PC-3 (cell line): ENCODE measurements around the gene FAM174B. TPM values are rescaled to one million over a fixed set of nuclear protein-coding genes. Genes with fewer than 3 reads are reported as not detected.

Experiments
- ATAC-seq: fragments of 200-7000 bp; cut with Tn5 transposase; 2 replicates; pipeline ENCODE4 v1.9.1; 2020; ENCODE audit warnings: mild to moderate bottlenecking, moderate library complexity
- BruUV-seq: library from RNA; stranded (reverse); fragments of 400-500 nt; replicated peaks from 2 replicates; lab custom pipeline; 2021; lab: Mats Ljungman, UMichigan
- CTCF ChIA-PET: fragments of 300-600 bp; sonication (Branson Sonifier 250); formaldehyde crosslinking; loops from one replicate; lab custom pipeline; 2022; ENCODE audit warnings: antibody characterized with exemption; lab: Charles Lee
- POLR2A ChIA-PET: fragments of 300-600 bp; sonication (Branson Sonifier 250); formaldehyde crosslinking; loops from one replicate; lab custom pipeline; 2022; ENCODE audit warnings: antibody characterized with exemption; ENCODE audit not compliant: unreplicated experiment; lab: Charles Lee
- DNase-seq: peaks from one replicate; pipeline ENCODE4 v3.0.0-alpha.2; 2015
- H2AFZ ChIP-seq: fragments of 300-600 bp; sonication (generic); 2 replicates; pipeline ENCODE4 v1.6.0; 2016; ENCODE audit warnings: antibody characterized with exemption, low read length
- H3F3A ChIP-seq: fragments of 300-600 bp; sonication (generic); one replicate; pipeline ENCODE4 v1.6.0; 2017; ENCODE audit warnings: antibody characterized with exemption, low read length, control low read depth, mild to moderate bottlenecking; ENCODE audit not compliant: unreplicated experiment
- H3K27ac ChIP-seq: fragments of 300-600 bp; sonication (generic); 2 replicates; pipeline ENCODE4 v1.5.1; 2016; ENCODE audit warnings: mild to moderate bottlenecking, low read length
- H3K27me3 ChIP-seq: fragments of 300-600 bp; sonication (generic); 2 replicates; pipeline ENCODE4 v1.6.1; 2016; ENCODE audit warnings: low read length, mixed read lengths
- H3K36me3 ChIP-seq: fragments of 300-600 bp; sonication (generic); 2 replicates; pipeline ENCODE4 v1.6.1; 2016; ENCODE audit warnings: low read depth, mixed run types, low read length, mixed read lengths
- H3K4me1 ChIP-seq: fragments of 300-600 bp; sonication (generic); 2 replicates; pipeline ENCODE4 v1.5.1; 2016; ENCODE audit warnings: low read length; ENCODE audit not compliant: insufficient read depth
- H3K4me2 ChIP-seq: fragments of 300-600 bp; sonication (generic); 2 replicates; pipeline ENCODE4 v1.6.0; 2016; ENCODE audit warnings: low read length
- H3K4me3 ChIP-seq: fragments of 300-600 bp; sonication (generic); 2 replicates; pipeline ENCODE4 v1.5.1; 2016; ENCODE audit warnings: mild to moderate bottlenecking, low read length, mixed read lengths
- H3K79me2 ChIP-seq: fragments of 300-600 bp; sonication (generic); 2 replicates; pipeline ENCODE4 v1.6.1; 2017; ENCODE audit warnings: low read length, mixed read lengths
- H3K9ac ChIP-seq: fragments of 300-600 bp; sonication (generic); 2 replicates; pipeline ENCODE4 v1.6.0; 2016; ENCODE audit warnings: mild to moderate bottlenecking, low read length
- H3K9me2 ChIP-seq: fragments of 300-600 bp; sonication (generic); replicated peaks from 2 replicates; pipeline ENCODE4 v1.6.1; 2016; ENCODE audit warnings: mixed run types, low read length, mixed read lengths
- H3K9me3 ChIP-seq: fragments of 300-600 bp; sonication (generic); 2 replicates; pipeline ENCODE4 v1.6.1; 2016; ENCODE audit warnings: low read length, mixed read lengths
- H4K20me1 ChIP-seq: fragments of 300-600 bp; sonication (generic); 2 replicates; pipeline ENCODE4 v1.6.1; 2016; ENCODE audit warnings: low read length, mixed read lengths
- CTCF ChIP-seq: fragments of 300-600 bp; sonication (generic); conservative IDR thresholded peaks from 2 replicates; pipeline ENCODE4 v1.5.1; 2017; ENCODE audit warnings: antibody characterized with exemption, low read depth, mild to moderate bottlenecking, low read length
- EZH2 ChIP-seq: fragments of 300-600 bp; sonication (generic); IDR thresholded peaks from one replicate; pipeline ENCODE4 v1.6.1; 2017; ENCODE audit warnings: antibody characterized with exemption, mild to moderate bottlenecking, low read length; ENCODE audit not compliant: unreplicated experiment
- EZH2phosphoT487 ChIP-seq: fragments of 300-600 bp; sonication (generic); IDR thresholded peaks from 2 replicates; pipeline ENCODE4 v1.6.1; 2018; ENCODE audit warnings: mild to moderate bottlenecking, antibody characterized with exemption, low read length, borderline replicate concordance
- intact Hi-C: fragments of 100-400 bp; cut with micrococcal nuclease; formaldehyde crosslinking; loops from 2 replicates; pipeline ENCODE4 v1.9.0; 2023
- total RNA-seq: library from RNA; depleted of rRNA; stranded (reverse); fragments of >200 nt; gene quantifications from 2 replicates; pipeline ENCODE4 v1.2.3, GENCODE V29; 2014

The FAM174B gene
- total RNA-seq, 1 experiment from 2014 or later = 9.6 TPM

- intact Hi-C loops = no loop called here
- H3K27me3 ChIP-seq = peaks cover 98% of the 10 kb centered on the region
- no peak overlapping the region for H2AFZ ChIP-seq
- no peaks in the 10 kb centered on the region for H3F3A ChIP-seq
- no peak overlapping the region for H3K4me3 ChIP-seq
- H3K9me2 ChIP-seq = no peaks in the 10 kb centered on the region
- H3K79me2 ChIP-seq = no peaks in the 10 kb centered on the region
- H3K4me2 ChIP-seq = no peak overlapping the region
- BruUV-seq = no TSS peak
- DNase-seq (no peak), ATAC-seq (no peak)
- H3K9ac ChIP-seq = no peak overlapping the region
- ChIA-PET POLR2A (no interaction called here), CTCF (no interaction called here)
- TF ChIP-seq EZH2phosphoT487 (no peak), CTCF (no peak), EZH2 (no peak)
- H3K9me3 ChIP-seq = no peaks in the 10 kb centered on the region
- no peaks in the 10 kb centered on the region for H3K36me3 ChIP-seq
- no peaks in the 10 kb centered on the region for H4K20me1 ChIP-seq
- H3K4me1 ChIP-seq = no peaks in the 10 kb centered on the region
- H3K27ac ChIP-seq = no peak overlapping the region
These were observed 73.4 kb downstream of the FAM174B start for GRCh38 chr15:92582206-92582605.

GRCh38 chr15:92580933-92581445 is 74.6 kb downstream of the FAM174B start:
- BruUV-seq = no TSS peak
- Histone ChIP-seq H3K4me1 (no peaks in the 10 kb centered on the region), H3K79me2 (no peaks in the 10 kb centered on the region), H3K9ac (no peak overlapping the region), H3K9me3 (no peaks in the 10 kb centered on the region), H3K4me2 (no peak overlapping the region), H3K27me3 (peaks cover 98% of the 10 kb centered on the region), H3K27ac (no peak overlapping the region), H3K4me3 (no peak overlapping the region), H4K20me1 (no peaks in the 10 kb centered on the region), H3F3A (no peaks in the 10 kb centered on the region), H2AFZ (no peak overlapping the region), H3K36me3 (no peaks in the 10 kb centered on the region), H3K9me2 (no peaks in the 10 kb centered on the region)
- ATAC-seq = no peak
- TF ChIP-seq CTCF (no peak), EZH2 (no peak), EZH2phosphoT487 (no peak)
- POLR2A ChIA-PET = no interaction called here
- intact Hi-C loops = no loop called here
- CTCF ChIA-PET = no interaction called here
- no peak for DNase-seq

GRCh38 chr15:92580521-92580920 is 75.1 kb downstream of the FAM174B start:
- no peak for ATAC-seq

More at GRCh38 chr15:92580521-92580920, 75.1 kb downstream of the FAM174B start:
- no peaks in the 10 kb centered on the region for H3K4me1 ChIP-seq
- H3K4me3 ChIP-seq = no peak overlapping the region
- no peak overlapping the region for H3K9ac ChIP-seq
- ChIA-PET POLR2A (no interaction called here), CTCF (no interaction called here)
- no TSS peak for BruUV-seq
- H3K79me2 ChIP-seq = no peaks in the 10 kb centered on the region
- H2AFZ ChIP-seq = no peak overlapping the region
- H3K36me3 ChIP-seq = no peaks in the 10 kb centered on the region
- H3K9me3 ChIP-seq = no peaks in the 10 kb centered on the region
- intact Hi-C loops = no loop called here
- DNase-seq = no peak
- H3K4me2 ChIP-seq = no peak overlapping the region
- no peaks in the 10 kb centered on the region for H4K20me1 ChIP-seq
- H3K27ac ChIP-seq = no peak overlapping the region
- TF ChIP-seq CTCF = no peak
- TF ChIP-seq EZH2phosphoT487 = no peak
- no peak for TF ChIP-seq EZH2
- H3K9me2 ChIP-seq = no peaks in the 10 kb centered on the region
- H3K27me3 ChIP-seq = peaks cover 98% of the 10 kb centered on the region
- H3F3A ChIP-seq = no peaks in the 10 kb centered on the region
